ENCODE results near the gene ARPC2.

DNA sequence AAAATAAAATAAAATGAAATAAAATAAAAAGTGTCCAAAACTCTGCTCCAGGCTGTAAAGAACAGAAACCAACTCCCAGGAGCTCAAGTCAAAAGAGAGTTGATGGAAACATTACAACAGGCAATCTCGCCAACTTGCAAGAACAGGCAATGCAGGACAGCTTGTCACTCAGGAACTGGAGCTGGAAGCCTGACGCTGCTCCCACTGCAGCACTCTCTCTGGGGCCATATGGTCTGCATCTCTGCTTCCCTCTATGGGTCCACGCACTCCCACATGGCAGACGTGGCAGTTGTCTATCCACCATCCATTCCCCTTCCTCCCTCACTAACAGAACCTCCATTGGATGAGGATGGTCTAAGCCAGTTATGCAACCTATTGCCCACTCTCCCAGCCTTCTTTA lies 23.3 kb upstream of the ARPC2 start:
- TF ChIP-seq, protein P1, sequence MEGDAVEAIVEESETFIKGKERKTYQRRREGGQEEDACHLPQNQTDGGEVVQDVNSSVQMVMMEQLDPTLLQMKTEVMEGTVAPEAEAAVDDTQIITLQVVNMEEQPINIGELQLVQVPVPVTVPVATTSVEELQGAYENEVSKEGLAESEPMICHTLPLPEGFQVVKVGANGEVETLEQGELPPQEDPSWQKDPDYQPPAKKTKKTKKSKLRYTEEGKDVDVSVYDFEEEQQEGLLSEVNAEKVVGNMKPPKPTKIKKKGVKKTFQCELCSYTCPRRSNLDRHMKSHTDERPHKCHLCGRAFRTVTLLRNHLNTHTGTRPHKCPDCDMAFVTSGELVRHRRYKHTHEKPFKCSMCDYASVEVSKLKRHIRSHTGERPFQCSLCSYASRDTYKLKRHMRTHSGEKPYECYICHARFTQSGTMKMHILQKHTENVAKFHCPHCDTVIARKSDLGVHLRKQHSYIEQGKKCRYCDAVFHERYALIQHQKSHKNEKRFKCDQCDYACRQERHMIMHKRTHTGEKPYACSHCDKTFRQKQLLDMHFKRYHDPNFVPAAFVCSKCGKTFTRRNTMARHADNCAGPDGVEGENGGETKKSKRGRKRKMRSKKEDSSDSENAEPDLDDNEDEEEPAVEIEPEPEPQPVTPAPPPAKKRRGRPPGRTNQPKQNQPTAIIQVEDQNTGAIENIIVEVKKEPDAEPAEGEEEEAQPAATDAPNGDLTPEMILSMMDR (IDR thresholded peaks at IDR 0.05; ENCODE audit: poor library complexity), result no peak
- TF ChIP-seq EZH2 (IDR thresholded peaks at IDR 0.05; ENCODE audit: borderline replicate concordance) (no peak), EZH2phosphoT487 (IDR thresholded peaks at IDR 0.05; ENCODE audit: low read depth, severe bottlenecking, unreplicated experiment) (no peak)

Measured in hepatocyte (in vitro differentiated cells).